DMS79 treated with DMSO at 0.1 percent for 48 hours (cell line): Measurements from ENCODE around the gene THRA.
"Not testable (repeated sequence)": the region's sequence is repeated elsewhere in the genome, so short reads cannot be mapped to it uniquely, and the experiment has no call there.

ENCODE experiments used
- DNase-seq: peaks from one replicate; lab custom pipeline; 2025; lab: John Stamatoyannopoulos, UW

Gene THRA

GRCh38 chr17:40113110-40113906 is 50.5 kb downstream of the THRA start:
- peak; percentile 95 for DNase-seq

GRCh38 chr17:40113907-40114245 is 51.1 kb downstream of the THRA start:
- no peak for DNase-seq

GRCh38 chr17:40115101-40115436 is 52.3 kb downstream of the THRA start:
- no peak for DNase-seq

DNA sequence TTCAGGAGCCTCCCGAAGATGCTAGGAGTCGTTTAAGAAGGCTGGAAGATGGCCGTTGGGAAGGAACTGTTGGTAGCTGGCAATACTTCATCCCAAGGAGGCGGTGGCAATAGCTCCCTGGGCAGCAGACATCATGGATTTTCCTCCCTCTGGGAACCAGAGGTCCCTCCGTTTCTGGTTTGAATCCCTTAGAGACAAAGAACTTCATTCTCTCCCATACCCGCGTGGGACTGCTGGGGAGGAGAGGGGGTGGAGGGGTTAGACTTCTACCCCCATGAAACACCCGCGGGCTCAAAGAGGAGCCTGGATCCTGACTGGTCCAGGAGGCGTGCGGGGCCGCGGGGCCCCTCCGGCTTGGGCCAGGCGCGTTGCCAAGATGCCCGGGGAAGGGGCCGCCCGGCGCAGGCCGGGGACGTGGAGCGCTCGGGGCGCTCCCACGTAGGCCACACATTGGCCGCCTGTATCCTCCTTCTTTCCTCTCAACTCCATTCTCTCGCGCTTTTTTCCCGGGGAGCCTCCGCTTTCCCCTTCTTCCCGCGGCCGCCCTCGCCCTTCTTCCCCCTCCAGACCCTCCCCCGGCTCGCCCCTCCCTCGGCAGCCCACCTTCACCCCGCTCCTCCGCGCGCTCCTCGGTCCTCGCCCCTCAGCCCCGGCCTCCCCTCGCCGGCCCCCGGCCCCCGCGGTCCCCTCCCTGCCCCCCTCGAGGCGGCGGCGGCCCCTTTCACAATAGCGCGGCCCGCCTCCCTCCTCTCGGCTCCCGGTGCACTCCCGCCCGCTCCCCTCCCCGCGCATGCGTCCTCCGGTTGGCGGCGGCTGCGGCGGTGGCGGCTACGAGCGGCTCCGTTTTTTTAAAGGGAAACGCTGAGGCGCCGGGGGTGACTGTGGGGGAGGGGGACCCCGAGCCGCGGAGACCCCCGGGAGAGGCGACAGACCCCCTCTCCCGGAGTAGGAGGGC is 58.7 kb downstream of the THRA start, which contains the start of gene MSL1:
MSL1 (plus strand) TSS at position 791 of the 955 bp plus-strand sequence. CDS start 642 bp downstream, outside the sequence.
- DNase-seq: peak; percentile 67

GRCh38 chr17:40122136-40122998 is 59.6 kb downstream of the THRA start:
- DNase-seq: no peak

- DNase-seq: peak; percentile 58
These were observed 60.4 kb downstream of the THRA start for GRCh38 chr17:40122999-40123810.

- no peak for DNase-seq
These were observed 61.0 kb downstream of the THRA start for GRCh38 chr17:40123811-40124114.

DNA sequence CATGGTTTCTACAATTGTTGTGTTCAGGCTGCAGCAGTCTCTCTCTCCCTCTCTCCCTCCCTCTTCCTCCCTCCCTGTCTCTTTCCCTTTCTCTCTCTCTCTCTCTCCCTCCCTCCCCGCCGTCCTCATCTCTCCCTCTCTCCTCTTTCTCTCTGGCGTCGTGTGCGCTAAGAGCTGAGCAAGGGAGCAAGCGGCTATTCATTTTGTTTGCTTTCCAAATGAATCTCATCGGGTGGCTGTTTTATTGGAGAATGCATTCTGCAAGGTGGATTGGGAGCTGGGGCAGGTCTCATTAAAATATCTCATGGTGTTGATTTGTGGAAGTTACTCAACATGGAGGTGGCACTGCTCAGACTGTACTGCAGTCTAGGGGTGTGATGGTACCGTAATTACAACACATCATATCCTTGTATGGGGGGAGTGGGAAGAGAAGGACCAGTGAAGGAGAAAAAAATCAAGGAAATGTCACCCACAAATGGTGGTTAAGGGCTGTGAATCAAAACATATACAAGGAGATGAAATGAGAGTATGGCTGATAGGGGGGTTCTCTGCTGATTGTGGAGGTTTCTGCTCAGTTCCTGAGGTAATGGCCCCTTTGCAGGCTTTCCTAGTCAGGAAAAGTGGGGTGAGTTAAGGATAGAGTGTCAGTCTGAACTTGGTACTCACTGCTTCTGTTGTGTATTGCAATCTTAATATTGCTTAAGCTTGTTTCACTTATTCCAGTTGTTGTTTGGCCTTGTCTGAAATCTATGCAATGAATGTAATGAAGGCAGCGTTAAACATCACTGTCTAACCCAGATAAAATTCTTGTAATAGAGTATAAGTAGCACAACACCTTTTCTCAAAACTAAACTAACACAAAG is 61.7 kb downstream of the THRA start:
- peak; percentile 16 for DNase-seq

DNA sequence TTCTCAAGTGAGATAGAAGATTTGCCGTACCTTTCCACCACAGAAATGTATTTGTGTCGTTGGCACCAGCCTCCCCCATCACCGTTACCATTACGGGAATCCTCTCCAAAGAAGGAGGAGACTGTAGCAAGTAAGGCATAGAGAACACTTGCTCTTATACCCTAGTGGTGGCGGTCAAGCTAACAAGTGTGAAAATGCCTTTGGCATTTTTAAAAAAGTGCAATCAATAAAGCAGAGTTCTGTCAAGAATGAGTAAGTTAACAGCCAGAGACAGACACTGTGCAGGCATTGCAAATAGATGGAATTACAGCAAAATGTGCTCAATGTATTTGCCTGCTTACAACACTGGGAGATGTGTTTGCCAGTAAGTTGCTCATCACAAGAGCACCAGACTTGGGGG is 66.7 kb downstream of the THRA start:
- no peak for DNase-seq

DNA sequence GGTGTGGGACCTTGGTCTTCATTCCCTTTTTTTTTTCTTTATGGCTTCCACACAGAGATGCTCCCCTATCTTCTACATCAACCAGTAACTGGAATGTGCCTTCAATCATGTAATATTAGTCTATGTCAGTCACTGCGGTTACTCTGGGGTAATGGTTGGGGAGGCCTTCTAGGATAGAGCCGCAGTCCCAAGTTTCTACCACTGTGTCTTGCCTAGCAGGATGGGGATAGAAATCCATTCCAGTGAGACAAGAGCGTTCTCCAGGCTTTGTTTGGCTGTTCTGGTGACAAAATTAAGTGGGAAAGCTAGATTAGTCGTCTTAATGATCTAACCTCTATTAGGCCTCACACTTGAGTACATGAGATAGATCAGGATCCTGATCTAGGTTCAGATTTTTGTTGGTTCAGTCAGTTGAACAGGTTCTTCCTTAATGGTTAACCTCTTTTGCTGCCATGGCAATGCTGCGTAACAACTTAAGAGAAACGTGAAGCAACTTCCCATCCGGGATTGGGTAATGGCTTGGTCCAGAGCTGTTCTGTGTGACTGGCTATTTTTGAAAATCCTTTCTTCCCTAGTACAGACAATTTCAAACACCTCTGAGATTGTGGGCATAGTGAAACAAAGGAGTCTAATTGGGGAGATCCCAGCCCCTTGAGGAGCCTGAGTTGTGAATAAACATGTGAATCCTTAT is 67.7 kb downstream of the THRA start:
- no peak for DNase-seq

DNA sequence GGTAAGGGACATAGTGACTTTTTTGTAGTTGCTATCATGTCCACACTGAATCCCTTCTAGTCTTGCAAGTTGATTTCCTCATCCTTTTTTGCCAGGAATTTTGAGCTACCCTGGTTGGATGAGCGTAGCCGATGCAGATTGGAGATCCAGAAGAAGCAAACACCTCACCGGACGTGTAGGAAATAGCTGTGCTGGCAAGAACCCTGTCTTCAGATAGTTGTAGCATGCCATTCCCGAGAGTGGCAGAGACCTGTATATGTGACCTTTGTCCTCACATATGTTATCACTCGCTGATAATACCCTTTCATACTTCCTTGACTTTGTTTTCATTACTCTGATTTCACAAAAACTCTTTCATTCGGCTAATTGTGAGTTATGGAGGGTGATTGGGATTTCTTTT is 71.4 kb downstream of the THRA start:
- DNase-seq: no peak

GRCh38 chr17:40135817-40136216 is 73.1 kb downstream of the THRA start:
- DNase-seq: no peak

GRCh38 chr17:40139566-40140058 is 76.8 kb downstream of the THRA start:
- DNase-seq: no peak

GRCh38 chr17:40143166-40143565 is 80.4 kb downstream of the THRA start:
- DNase-seq: not testable (repeated sequence)
